HepG2 (cell line): ENCODE data around the gene PPAN. TPM values are rescaled to one million over a fixed set of nuclear protein-coding genes. Genes with fewer than 3 reads are reported as not detected.

Source experiments
- ATAC-seq: fragments of 200-7000 bp; cut with Tn5 transposase; 3 replicates; pipeline ENCODE4 v1.9.1; 2020; ENCODE audit warnings: mild to moderate bottlenecking, moderate library complexity
- BruUV-seq: library from RNA; stranded (reverse); fragments of 400-500 nt; replicated peaks from 2 replicates; lab custom pipeline; 2021; lab: Mats Ljungman, UMichigan
- CTCF ChIA-PET: fragments of 300-600 bp; formaldehyde crosslinking; extraction: SDS; loops from one replicate; lab custom pipeline; 2021; ENCODE audit warnings: low total read pairs, inconsistent platforms, low intra/inter-chr PET ratio; lab: Yijun Ruan, JAX
- POLR2A ChIA-PET: fragments of 350-600 bp; sonication (Branson Sonifier 250); formaldehyde crosslinking; loops from one replicate; lab custom pipeline; 2020; ENCODE audit warnings: antibody characterized with exemption, inconsistent platforms; lab: Yijun Ruan, JAX
- DNase-seq: peaks from one replicate; pipeline ENCODE4 v3.0.0-alpha.2; 2015; ENCODE audit warnings: low spot score
- FAIRE-seq: peaks from 3 replicates; lab custom pipeline; 2011; peaks lifted over from hg19 to GRCh38; lab: Jason Lieb, UNC
- H2AFZ ChIP-seq: one replicate; pipeline ENCODE4 v1.6.1; 2011; ENCODE audit warnings: low read length, inconsistent platforms
- H3K27ac ChIP-seq: fragments of 300-600 bp; 3 replicates; pipeline ENCODE4 v1.8.0; 2011; ENCODE audit warnings: mixed run types, mild to moderate bottlenecking, mixed read lengths, low read length, inconsistent platforms; ENCODE audit not compliant: insufficient read depth; ENCODE audit errors: extremely low read length
- H3K27me3 ChIP-seq, 2 experiments: fragments of 200-600 bp in 1 of 2; 2 replicates in 1 of 2; 3 replicates in 1 of 2; pipeline versions ENCODE4 v1.6.0 to v1.8.0; 2011; ENCODE audit warnings: low read length in 2 of 2, mild to moderate bottlenecking in 2 of 2, moderate library complexity in 2 of 2, inconsistent platforms in 1 of 2; ENCODE audit not compliant: insufficient read depth in 2 of 2, control insufficient read depth in 1 of 2
- H3K36me3 ChIP-seq, 2 experiments: fragments of 200-600 bp in 1 of 2; replicated peaks in 1 of 2; 2 replicates in 1 of 2; 3 replicates in 1 of 2; pipeline versions ENCODE4 v1.5.1 to v1.8.0; 2011; ENCODE audit warnings: low read length in 2 of 2, inconsistent platforms in 1 of 2; ENCODE audit not compliant: insufficient read depth in 2 of 2, control insufficient read depth in 1 of 2
- H3K4me1 ChIP-seq: 2 replicates; pipeline ENCODE4 v1.5.1; 2012; ENCODE audit warnings: low read length, inconsistent platforms; ENCODE audit not compliant: insufficient read depth
- H3K4me2 ChIP-seq: 2 replicates; pipeline ENCODE4 v1.6.0; 2011; ENCODE audit warnings: low read depth, low read length, inconsistent platforms
- H3K4me3 ChIP-seq, 3 experiments: fragments of 200-600 bp in 1 of 3; sonication (generic), shearing (Covaris generic) in 1 of 3; replicated peaks in 1 of 3; 2 replicates each; pipeline ENCODE4 v1.5.1; 2011 to 2016; ENCODE audit warnings: low read length in 3 of 3, inconsistent platforms in 2 of 3, low read depth in 2 of 3, mild to moderate bottlenecking in 2 of 3, control low read depth in 1 of 3, mixed read lengths in 1 of 3; ENCODE audit not compliant: insufficient read depth in 1 of 3
- H3K79me2 ChIP-seq: one replicate; pipeline ENCODE4 v1.6.1; 2011; ENCODE audit warnings: low read length, inconsistent platforms; ENCODE audit not compliant: insufficient read depth
- H3K9ac ChIP-seq: 2 replicates; pipeline ENCODE4 v1.6.0; 2011; ENCODE audit warnings: mild to moderate bottlenecking, low read depth, low read length, inconsistent platforms; ENCODE audit not compliant: insufficient read depth
- H3K9me3 ChIP-seq: 2 replicates; pipeline ENCODE4 v1.5.1; 2012; ENCODE audit warnings: mild to moderate bottlenecking, low read length
- H4K20me1 ChIP-seq: 2 replicates; pipeline ENCODE4 v1.6.0; 2011; ENCODE audit warnings: inconsistent platforms, mild to moderate bottlenecking, low read length, moderate library complexity; ENCODE audit not compliant: insufficient read depth
- EZH2 ChIP-seq: conservative IDR thresholded peaks from 2 replicates; pipeline ENCODE4 v1.6.1; 2012; ENCODE audit warnings: mild to moderate bottlenecking, low read depth, low read length, moderate library complexity
- GABPB1 ChIP-seq: IDR thresholded peaks from 2 replicates; pipeline ENCODE4 v1.6.1; 2016; ENCODE audit warnings: mild to moderate bottlenecking, missing genetic modification reagents, moderate library complexity, missing compliant biosample characterization
- KDM4B ChIP-seq: sonication (generic); formaldehyde crosslinking; IDR thresholded peaks from 2 replicates; pipeline ENCODE4 v1.4.0; 2020; ENCODE audit warnings: missing genetic modification reagents
- MXI1 ChIP-seq: IDR thresholded peaks from 3 replicates; pipeline ENCODE4 v1.6.1; 2012; ENCODE audit warnings: low read depth, low read length, inconsistent platforms, borderline replicate concordance
- RARA ChIP-seq: IDR thresholded peaks from 2 replicates; pipeline ENCODE4 v1.6.1; 2016; ENCODE audit warnings: missing genetic modification reagents, missing compliant biosample characterization
- RXRB ChIP-seq: IDR thresholded peaks from 2 replicates; pipeline ENCODE4 v1.6.1; 2016; ENCODE audit warnings: borderline replicate concordance, missing genetic modification reagents, missing compliant biosample characterization
- SKI ChIP-seq: fragments of 450-650 bp; IDR thresholded peaks from one replicate; pipeline ENCODE4 v1.6.1; 2018; ENCODE audit warnings: mild to moderate bottlenecking; ENCODE audit not compliant: partially characterized antibody
- SMAD3 ChIP-seq: sonication (generic); formaldehyde crosslinking; IDR thresholded peaks from 2 replicates; pipeline ENCODE4 v1.4.0; 2020; ENCODE audit warnings: missing genetic modification reagents
- ZFP1 ChIP-seq: IDR thresholded peaks from 2 replicates; pipeline ENCODE4 v1.6.1; 2016
- ZFX ChIP-seq: sonication (generic); formaldehyde crosslinking; IDR thresholded peaks from 2 replicates; pipeline ENCODE4 v1.4.0; 2020; ENCODE audit warnings: mild to moderate bottlenecking, low read depth, missing genetic modification reagents, moderate library complexity
- ZMAT3 ChIP-seq: sonication (generic); formaldehyde crosslinking; conservative IDR thresholded peaks from 2 replicates; pipeline ENCODE4 v1.7.0; 2021; ENCODE audit warnings: missing genetic modification reagents
- ZNF253 ChIP-seq: sonication (generic); formaldehyde crosslinking; IDR thresholded peaks from 2 replicates; pipeline ENCODE4 v1.8.0; 2022; ENCODE audit warnings: mild to moderate bottlenecking, missing genetic modification reagents, borderline replicate concordance
- ZNF350 ChIP-seq: sonication (generic); formaldehyde crosslinking; IDR thresholded peaks from 2 replicates; pipeline ENCODE4 v1.4.0; 2020; ENCODE audit warnings: mild to moderate bottlenecking, low read depth, missing genetic modification reagents, borderline replicate concordance
- ZNF484 ChIP-seq: sonication (generic); formaldehyde crosslinking; IDR thresholded peaks from 2 replicates; pipeline ENCODE4 v1.5.1; 2020; ENCODE audit warnings: mild to moderate bottlenecking, low read depth, missing genetic modification reagents, borderline replicate concordance
- ZNF510 ChIP-seq: sonication (generic); formaldehyde crosslinking; IDR thresholded peaks from 2 replicates; pipeline ENCODE4 v1.4.0; 2020; ENCODE audit warnings: low read depth, mild to moderate bottlenecking, missing genetic modification reagents
- WGBS: methylation state at CpG from one replicate; pipeline ENCODE4 v1.1.6; 2017; ENCODE audit warnings: low lambda C conversion rate; 5-methylcytosine and 5-hydroxymethylcytosine counted together
- in situ Hi-C: cut with HindIII; loops from 2 replicates; pipeline ENCODE4 v1.10.0; 2017; ENCODE audit warnings: low pct_unique_long_range_greater_than_20kb; ENCODE audit not compliant: extremely low pct_ligation_motif_present
- intact Hi-C: fragments of 100-400 bp; cut with micrococcal nuclease; formaldehyde crosslinking; loops from one replicate; pipeline ENCODE4 v1.10.0; 2022; ENCODE audit not compliant: unreplicated experiment
- polyA plus RNA-seq, 8 experiments: library from polyadenylated mRNA; depleted of rRNA in 3 of 8; stranded (reverse) in 7 of 8; unstranded in 1 of 8; fragments of >200 nt; fragmentation: Illumina TruSeq in 4 of 8; extraction: Trizol in 4 of 8; gene quantifications; 2 replicates each; pipeline versions ENCODE4 v1.2.1 to v1.2.3, GENCODE V29; 2011 to 2016; ENCODE audit warnings: low read depth in 4 of 8, missing spikeins in 1 of 8, mixed read lengths in 1 of 8; ENCODE audit not compliant: insufficient read depth in 1 of 8
- total RNA-seq, 5 experiments: library from RNA; depleted of rRNA; stranded (reverse); fragments of >200 nt; fragmentation: Illumina TruSeq; extraction: Trizol; gene quantifications; 2 replicates each; pipeline ENCODE4 v1.2.3, GENCODE V29; 2016; ENCODE audit warnings: low read depth in 1 of 5
- TF ChIP-seq, protein P1 (sequence below): sonication (generic); formaldehyde crosslinking; IDR thresholded peaks from 2 replicates; pipeline ENCODE4 v1.4.0; 2020; ENCODE audit warnings: missing genetic modification reagents, borderline replicate concordance
- TF ChIP-seq, protein P2 (sequence below): sonication (generic); formaldehyde crosslinking; IDR thresholded peaks from 2 replicates; pipeline ENCODE4 v1.4.0; 2020; ENCODE audit warnings: missing genetic modification reagents

Gene PPAN
- total and polyA plus RNA-seq, 2 of the 13 experiments (the other 11 are each of a cell fraction or from before 2014, with no cell fraction given), result 36.2 to 41.9 TPM

DNA sequence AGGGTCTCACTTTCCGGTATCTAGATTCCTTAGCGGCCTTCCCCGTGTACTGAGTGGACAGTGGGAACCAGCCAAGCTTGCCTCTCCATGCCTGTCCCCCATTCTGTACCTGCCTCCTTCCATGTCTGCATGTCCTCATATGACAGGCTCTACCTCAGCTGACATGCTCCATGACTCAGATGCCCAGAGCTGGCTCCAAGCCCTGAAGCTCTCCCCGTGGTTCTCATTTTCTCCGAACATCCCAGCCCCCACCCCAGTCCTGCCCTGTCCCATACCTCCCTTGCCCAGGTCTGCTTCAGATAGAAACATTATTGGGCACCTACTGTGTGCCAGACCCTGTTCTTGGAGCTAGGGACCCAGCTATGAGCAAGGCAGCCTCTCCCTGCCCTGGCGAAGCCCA, 37.1 kb upstream of the PPAN start:
- Histone ChIP-seq H3K79me2 (no peaks in the 10 kb centered on the region), H3K27ac (no peak overlapping the region), H3K4me3 (no peak overlapping the region), H3K4me1 (peaks cover 17% of the 10 kb centered on the region), H3K9me3 (peaks cover 5% of the 10 kb centered on the region), H3K9ac (no peak overlapping the region), H3K36me3 (no peaks in the 10 kb centered on the region), H2AFZ (no peak overlapping the region), H4K20me1 (no peaks in the 10 kb centered on the region), H3K4me2 (no peak overlapping the region), H3K27me3 (peaks cover 0 to 8% of the 10 kb centered on the region in 2 experiments; a peak in 3 of 5 replicates)
- ATAC-seq (no peak), DNase-seq (no peak), FAIRE-seq (no peak)
- BruUV-seq, result no TSS peak
- intact Hi-C loops (no loop called here), in situ Hi-C loops (no loop called here)
- ChIA-PET POLR2A (no interaction called here), CTCF (no interaction called here)
- WGBS, result 18% methylated on average over 3 of the region's 6 CpGs
- TF ChIP-seq MXI1, result no peak
- TF ChIP-seq ZNF253 (CRISPR knock-in tag), result no peak

DNA sequence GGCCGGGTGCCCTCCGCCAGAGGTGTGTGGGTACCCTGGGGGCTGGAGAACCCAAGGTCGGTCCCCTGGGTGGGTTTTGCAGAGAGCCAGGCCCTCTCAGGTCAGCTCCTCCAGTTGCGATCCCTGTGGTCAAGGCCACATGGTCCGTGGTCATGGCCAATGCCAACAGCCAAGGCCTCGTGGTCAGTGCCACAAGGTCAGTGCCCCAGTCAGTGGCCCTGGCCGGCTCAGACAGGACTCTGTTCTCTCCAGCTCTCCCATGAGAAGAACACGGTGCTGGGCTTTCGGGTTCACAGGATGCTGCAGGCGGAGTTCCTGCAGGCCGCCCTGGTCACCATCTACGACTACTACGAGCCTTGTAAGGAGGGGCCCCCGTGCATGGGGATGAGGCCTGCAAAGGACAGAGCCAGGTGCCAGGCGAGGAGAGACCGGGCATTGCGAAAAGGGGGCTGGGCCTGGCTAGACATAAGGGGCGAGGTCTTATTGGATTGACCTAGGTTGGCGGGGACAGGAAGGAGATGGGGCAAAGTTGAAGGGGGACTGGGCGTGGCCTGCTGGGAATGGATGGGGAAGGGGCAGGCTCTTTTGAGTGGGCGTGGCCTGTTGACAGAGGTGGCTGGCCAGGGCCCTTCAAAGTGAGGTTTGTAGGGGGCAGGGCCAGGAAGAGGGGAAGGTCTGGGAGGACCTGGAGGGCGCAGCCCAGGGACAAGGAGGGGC, 35.3 kb upstream of the PPAN start:
- H3K9ac ChIP-seq, result no peak overlapping the region
- intact Hi-C loops, result no loop called here
- H3K79me2 ChIP-seq, result no peaks in the 10 kb centered on the region
- peak overlapping the region; percentile 36; the same call in 1 of the 2 replicates for H3K4me2 ChIP-seq
- peaks cover 9% of the 10 kb centered on the region for H3K9me3 ChIP-seq
- H3K36me3 ChIP-seq, result no peaks in the 10 kb centered on the region
- in situ Hi-C loops, result no loop called here
- DNase-seq (no peak), ATAC-seq (peak; percentile 45), FAIRE-seq (no peak)
- H3K27ac ChIP-seq, result no peak overlapping the region
- no peak overlapping the region for H2AFZ ChIP-seq
- no peaks in the 10 kb centered on the region for H4K20me1 ChIP-seq
- peaks cover 17% of the 10 kb centered on the region for H3K4me1 ChIP-seq
- peak overlapping the region in 1 of 3 experiments; percentile 28; a peak in 1 of 6 replicates for H3K4me3 ChIP-seq
- CTCF ChIA-PET, result no interaction called here
- H3K27me3 ChIP-seq, result peaks cover 2 to 8% of the 10 kb centered on the region in 2 experiments; a peak in 4 of 5 replicates
- WGBS, result 12% methylated on average over 11 of the region's 22 CpGs
- POLR2A ChIA-PET, result no interaction called here
- no TSS peak for BruUV-seq
- TF ChIP-seq ZFP1, result no peak
- no peak for TF ChIP-seq SMAD3 (CRISPR knock-in tag)
- no peak for TF ChIP-seq ZNF484
- TF ChIP-seq ZNF350 (CRISPR knock-in tag), result 0 out of 2 replicates have a peak, but pooled peaks have one; percentile 24
- TF ChIP-seq SKI, result peak; percentile 95
- TF ChIP-seq, protein P1, sequence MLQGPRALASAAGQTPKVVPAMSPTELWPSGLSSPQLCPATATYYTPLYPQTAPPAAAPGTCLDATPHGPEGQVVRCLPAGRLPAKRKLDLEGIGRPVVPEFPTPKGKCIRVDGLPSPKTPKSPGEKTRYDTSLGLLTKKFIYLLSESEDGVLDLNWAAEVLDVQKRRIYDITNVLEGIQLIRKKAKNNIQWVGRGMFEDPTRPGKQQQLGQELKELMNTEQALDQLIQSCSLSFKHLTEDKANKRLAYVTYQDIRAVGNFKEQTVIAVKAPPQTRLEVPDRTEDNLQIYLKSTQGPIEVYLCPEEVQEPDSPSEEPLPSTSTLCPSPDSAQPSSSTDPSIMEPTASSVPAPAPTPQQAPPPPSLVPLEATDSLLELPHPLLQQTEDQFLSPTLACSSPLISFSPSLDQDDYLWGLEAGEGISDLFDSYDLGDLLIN (CRISPR knock-in tag), result no peak
- TF ChIP-seq, protein P2, sequence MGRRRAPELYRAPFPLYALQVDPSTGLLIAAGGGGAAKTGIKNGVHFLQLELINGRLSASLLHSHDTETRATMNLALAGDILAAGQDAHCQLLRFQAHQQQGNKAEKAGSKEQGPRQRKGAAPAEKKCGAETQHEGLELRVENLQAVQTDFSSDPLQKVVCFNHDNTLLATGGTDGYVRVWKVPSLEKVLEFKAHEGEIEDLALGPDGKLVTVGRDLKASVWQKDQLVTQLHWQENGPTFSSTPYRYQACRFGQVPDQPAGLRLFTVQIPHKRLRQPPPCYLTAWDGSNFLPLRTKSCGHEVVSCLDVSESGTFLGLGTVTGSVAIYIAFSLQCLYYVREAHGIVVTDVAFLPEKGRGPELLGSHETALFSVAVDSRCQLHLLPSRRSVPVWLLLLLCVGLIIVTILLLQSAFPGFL (CRISPR knock-in tag), result no peak
- TF ChIP-seq EZH2, result no peak
- no peak for TF ChIP-seq ZFX
- TF ChIP-seq ZNF510 (CRISPR knock-in tag), result no peak
- TF ChIP-seq RARA (CRISPR knock-in tag), result peak; percentile 93
- TF ChIP-seq GABPB1, result peak; percentile 43; the same call in 1 of the 2 replicates
- no peak for TF ChIP-seq KDM4B
- TF ChIP-seq ZMAT3, result no peak
- TF ChIP-seq RXRB (CRISPR knock-in tag), result peak; percentile 67
